NCI-H128 (cell line): ENCODE data around the gene AS3MT.
A peak's percentile ranks its signal among the peaks of the same experiment; 100 is the strongest.
"Not testable (repeated sequence)": the region's sequence is repeated elsewhere in the genome, so short reads cannot be mapped to it uniquely, and the experiment has no call there.

Source experiments
- DNase-seq: peaks from one replicate; lab custom pipeline; 2025; ENCODE audit not compliant: unreplicated experiment; lab: John Stamatoyannopoulos, UW

Gene AS3MT

GRCh38 chr10:102869258-102870198 lies at the start of gene AS3MT:
AS3MT (plus strand) TSS chr10:102869470; CDS start chr10:102869593, 123 bp downstream.
- peak; percentile 10 for DNase-seq

GRCh38 chr10:102820008-102820407 lies 49.3 kb upstream of the AS3MT start:
- DNase-seq = not testable (repeated sequence)

- DNase-seq = no peak
Observed at GRCh38 chr10:102822222-102822621, 47.0 kb upstream of the AS3MT start.

- DNase-seq = no peak
Observed at GRCh38 chr10:102824664-102825063, 44.6 kb upstream of the AS3MT start.

- DNase-seq = no peak
Observed at GRCh38 chr10:102826148-102826796, 43.0 kb upstream of the AS3MT start.

- no peak for DNase-seq
Observed at GRCh38 chr10:102827597-102827975, 41.7 kb upstream of the AS3MT start.

GRCh38 chr10:102831322-102832071 lies 37.8 kb upstream of the AS3MT start:
- no peak for DNase-seq

- DNase-seq = no peak
Observed at GRCh38 chr10:102832248-102832647, 37.0 kb upstream of the AS3MT start.

GRCh38 chr10:102832987-102833386 lies 36.3 kb upstream of the AS3MT start:
- no peak for DNase-seq

GRCh38 chr10:102834143-102834542 lies 35.1 kb upstream of the AS3MT start:
- no peak for DNase-seq

GRCh38 chr10:102835007-102835482 lies 34.2 kb upstream of the AS3MT start:
- DNase-seq = peak; percentile 53

- no peak for DNase-seq
Observed at GRCh38 chr10:102837230-102837721, 32.0 kb upstream of the AS3MT start, which contains the start of gene CYP17A1. CYP17A1 (minus strand) TSS chr10:102837413; CDS start chr10:102837361, 52 bp downstream.

- not testable (repeated sequence) for DNase-seq
Observed at GRCh38 chr10:102838276-102838927, 30.9 kb upstream of the AS3MT start.

- no peak for DNase-seq
Observed at GRCh38 chr10:102841827-102842345, 27.4 kb upstream of the AS3MT start.

- DNase-seq = not testable (repeated sequence)
Observed at GRCh38 chr10:102843139-102843538, 26.1 kb upstream of the AS3MT start.

GRCh38 chr10:102844190-102844776 lies 25.0 kb upstream of the AS3MT start:
- DNase-seq = not testable (repeated sequence)

- DNase-seq = no peak
Observed at GRCh38 chr10:102845352-102845902, 23.8 kb upstream of the AS3MT start.

- DNase-seq = no peak
Observed at GRCh38 chr10:102850025-102850518, 19.2 kb upstream of the AS3MT start.

- DNase-seq = not testable (repeated sequence)
Observed at GRCh38 chr10:102853237-102853636, 16.0 kb upstream of the AS3MT start.
